HEK293 (cell line): ENCODE results near the gene TMEM123.
A peak's percentile ranks its signal among the peaks of the same experiment; 100 is the strongest.

Experiments used
- GLIS2 ChIP-seq: fragments of 450-650 bp; formaldehyde crosslinking; IDR thresholded peaks from 2 replicates; pipeline ENCODE4 v1.5.1; 2016; ENCODE audit warnings: missing biosample characterization, missing genetic modification characterization
- HOXA7 ChIP-seq: sonication (generic); formaldehyde crosslinking; IDR thresholded peaks from 2 replicates; pipeline ENCODE4 v1.8.1; 2022; ENCODE audit warnings: missing genetic modification reagents, borderline replicate concordance
- KLF1 ChIP-seq: fragments of 450-650 bp; formaldehyde crosslinking; IDR thresholded peaks from 2 replicates; pipeline ENCODE4 v1.5.1; 2016; ENCODE audit warnings: missing biosample characterization, missing genetic modification characterization
- MZF1 ChIP-seq: fragments of 450-650 bp; formaldehyde crosslinking; IDR thresholded peaks from 2 replicates; pipeline ENCODE4 v1.5.1; 2017; ENCODE audit warnings: missing biosample characterization, missing genetic modification characterization, borderline replicate concordance
- PRDM1 ChIP-seq: fragments of 450-650 bp; formaldehyde crosslinking; IDR thresholded peaks from 2 replicates; pipeline ENCODE4; 2016; ENCODE audit warnings: missing biosample characterization, missing genetic modification characterization
- REPIN1 ChIP-seq: fragments of 450-650 bp; formaldehyde crosslinking; IDR thresholded peaks from 2 replicates; pipeline ENCODE4 v1.5.1; 2017; ENCODE audit warnings: missing biosample characterization, missing genetic modification characterization, low read depth
- SETDB1 ChIP-seq: IDR thresholded peaks from one replicate; pipeline ENCODE4 v1.6.1; 2017; ENCODE audit warnings: mild to moderate bottlenecking, low read length, moderate library complexity, mixed read lengths; ENCODE audit not compliant: insufficient read length
- SP2 ChIP-seq: fragments of 450-650 bp; formaldehyde crosslinking; IDR thresholded peaks from 2 replicates; pipeline ENCODE4 v1.5.1; 2016; ENCODE audit warnings: missing biosample characterization, missing genetic modification characterization
- ZEB2 ChIP-seq: fragments of 450-650 bp; formaldehyde crosslinking; IDR thresholded peaks from 2 replicates; pipeline ENCODE4 v1.5.1; 2016; ENCODE audit warnings: missing biosample characterization, missing genetic modification characterization
- ZNF157 ChIP-seq: fragments of 450-650 bp; formaldehyde crosslinking; IDR thresholded peaks from 2 replicates; pipeline ENCODE4 v1.5.1; 2016; ENCODE audit warnings: missing biosample characterization, missing genetic modification characterization
- ZNF23 ChIP-seq: fragments of 450-650 bp; formaldehyde crosslinking; IDR thresholded peaks from 2 replicates; pipeline ENCODE4 v1.5.1; 2016; ENCODE audit warnings: missing biosample characterization, missing genetic modification characterization, borderline replicate concordance
- ZNF335 ChIP-seq: fragments of 450-650 bp; formaldehyde crosslinking; conservative IDR thresholded peaks from 2 replicates; pipeline ENCODE4 v1.5.1; 2016; ENCODE audit warnings: missing biosample characterization, missing genetic modification characterization
- ZNF354C ChIP-seq: fragments of 450-650 bp; formaldehyde crosslinking; IDR thresholded peaks from 2 replicates; pipeline ENCODE4 v1.5.1; 2016; ENCODE audit warnings: missing biosample characterization, missing genetic modification characterization, low read depth, borderline replicate concordance
- ZNF48 ChIP-seq: fragments of 450-650 bp; formaldehyde crosslinking; IDR thresholded peaks from 2 replicates; pipeline ENCODE4 v1.5.1; 2016; ENCODE audit warnings: missing biosample characterization, missing genetic modification characterization
- ZNF561 ChIP-seq: fragments of 450-650 bp; IDR thresholded peaks from 2 replicates; pipeline ENCODE4 v1.5.1; 2018; ENCODE audit warnings: missing biosample characterization, missing genetic modification characterization, borderline replicate concordance
- ZNF596 ChIP-seq: fragments of 450-650 bp; IDR thresholded peaks from 2 replicates; pipeline ENCODE4 v1.5.0; 2018; ENCODE audit warnings: missing biosample characterization, mild to moderate bottlenecking, missing genetic modification characterization, moderate library complexity
- ZNF747 ChIP-seq: fragments of 450-650 bp; formaldehyde crosslinking; IDR thresholded peaks from 2 replicates; pipeline ENCODE4 v1.5.1; 2016; ENCODE audit warnings: missing biosample characterization, missing genetic modification characterization
- ZNF76 ChIP-seq: fragments of 450-650 bp; formaldehyde crosslinking; IDR thresholded peaks from 2 replicates; pipeline ENCODE4; 2016; ENCODE audit warnings: low read depth, missing biosample characterization, missing genetic modification characterization, borderline replicate concordance
- ZSCAN16 ChIP-seq: fragments of 450-650 bp; formaldehyde crosslinking; IDR thresholded peaks from 2 replicates; pipeline ENCODE4 v1.5.1; 2016; ENCODE audit warnings: missing biosample characterization, missing genetic modification characterization
- ZSCAN23 ChIP-seq: fragments of 450-650 bp; formaldehyde crosslinking; IDR thresholded peaks from 2 replicates; pipeline ENCODE4 v1.5.1; 2016; ENCODE audit warnings: missing biosample characterization, missing genetic modification characterization
- ZSCAN30 ChIP-seq: fragments of 450-650 bp; IDR thresholded peaks from 2 replicates; pipeline ENCODE4 v1.5.1; 2018; ENCODE audit warnings: missing biosample characterization, mild to moderate bottlenecking, missing genetic modification characterization, moderate library complexity
- TF ChIP-seq, protein P1 (sequence below): fragments of 450-650 bp; formaldehyde crosslinking; IDR thresholded peaks from 2 replicates; pipeline ENCODE4 v1.5.1; 2016; ENCODE audit warnings: missing biosample characterization, missing genetic modification characterization
- TF ChIP-seq, protein P2 (sequence below): fragments of 450-650 bp; formaldehyde crosslinking; IDR thresholded peaks from 2 replicates; pipeline ENCODE4; 2016; ENCODE audit warnings: missing biosample characterization, missing genetic modification characterization
- TF ChIP-seq, protein P3 (sequence below): fragments of 450-650 bp; formaldehyde crosslinking; IDR thresholded peaks from 2 replicates; pipeline ENCODE4 v1.5.1; 2016; ENCODE audit warnings: missing biosample characterization, missing genetic modification characterization
- TF ChIP-seq, protein P4 (sequence below): fragments of 450-650 bp; formaldehyde crosslinking; IDR thresholded peaks from 2 replicates; pipeline ENCODE4 v1.5.1; 2017; ENCODE audit warnings: missing biosample characterization, missing genetic modification characterization
- TF ChIP-seq, protein P5 (sequence below): fragments of 450-650 bp; formaldehyde crosslinking; IDR thresholded peaks from 2 replicates; pipeline ENCODE4 v1.5.1; 2017; ENCODE audit warnings: missing biosample characterization, missing genetic modification characterization
- TF ChIP-seq, protein P6 (sequence below): fragments of 450-650 bp; formaldehyde crosslinking; IDR thresholded peaks from 2 replicates; pipeline ENCODE4 v1.5.1; 2016; ENCODE audit warnings: missing biosample characterization, missing genetic modification characterization
- TF ChIP-seq, protein P7 (sequence below): fragments of 450-650 bp; formaldehyde crosslinking; IDR thresholded peaks from 2 replicates; pipeline ENCODE4 v1.5.1; 2016; ENCODE audit warnings: missing biosample characterization, missing genetic modification characterization

The TMEM123 gene

DNA sequence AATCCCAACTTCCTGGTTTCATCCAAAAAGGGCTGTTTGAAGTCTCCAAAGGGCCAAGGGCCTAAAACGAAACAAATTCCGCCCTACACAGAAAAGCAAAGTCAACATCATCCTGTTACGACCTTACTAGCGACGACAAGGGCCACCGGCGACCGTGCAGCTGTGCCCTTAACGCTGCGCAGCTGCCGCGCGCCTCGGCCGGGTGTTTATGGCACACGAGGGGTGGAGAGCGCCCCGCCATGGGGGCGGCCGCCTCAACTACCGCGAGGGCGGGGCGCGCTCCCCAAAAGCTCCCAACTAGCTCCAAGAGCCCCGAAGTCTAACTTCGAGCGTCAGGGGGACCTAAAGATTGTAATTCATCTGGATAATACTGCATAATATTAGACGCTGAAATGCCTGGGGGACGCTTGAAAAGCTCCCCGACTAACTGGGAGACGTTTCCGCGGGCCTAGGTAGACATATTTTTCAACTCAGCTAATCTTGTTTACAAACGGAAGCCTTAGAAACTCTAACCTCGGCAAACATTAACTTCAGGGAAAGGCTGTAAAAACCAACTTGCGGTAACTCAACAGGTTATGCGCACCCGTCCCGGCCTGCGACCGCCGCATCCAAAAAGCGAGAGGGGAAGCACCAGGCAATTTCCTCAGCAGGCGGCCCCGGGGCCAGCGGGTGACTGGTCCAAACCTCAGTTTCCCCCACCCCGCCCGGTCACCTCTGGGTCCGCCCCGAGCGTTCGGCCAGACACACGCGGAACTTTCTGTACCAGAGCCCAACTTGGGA lies 694 bp downstream of the TMEM123 start (continued):
- TF ChIP-seq, protein P1, sequence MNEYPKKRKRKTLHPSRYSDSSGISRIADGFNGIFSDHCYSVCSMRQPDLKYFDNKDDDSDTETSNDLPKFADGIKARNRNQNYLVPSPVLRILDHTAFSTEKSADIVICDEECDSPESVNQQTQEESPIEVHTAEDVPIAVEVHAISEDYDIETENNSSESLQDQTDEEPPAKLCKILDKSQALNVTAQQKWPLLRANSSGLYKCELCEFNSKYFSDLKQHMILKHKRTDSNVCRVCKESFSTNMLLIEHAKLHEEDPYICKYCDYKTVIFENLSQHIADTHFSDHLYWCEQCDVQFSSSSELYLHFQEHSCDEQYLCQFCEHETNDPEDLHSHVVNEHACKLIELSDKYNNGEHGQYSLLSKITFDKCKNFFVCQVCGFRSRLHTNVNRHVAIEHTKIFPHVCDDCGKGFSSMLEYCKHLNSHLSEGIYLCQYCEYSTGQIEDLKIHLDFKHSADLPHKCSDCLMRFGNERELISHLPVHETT (tag by site-specific recombination) = no peak
- no peak for TF ChIP-seq PRDM1
- peak; percentile 28; the same call in 1 of the 2 replicates for TF ChIP-seq KLF1
- no peak for TF ChIP-seq MZF1
- TF ChIP-seq ZNF76 (tag by site-specific recombination) = no peak
- TF ChIP-seq, protein P2, sequence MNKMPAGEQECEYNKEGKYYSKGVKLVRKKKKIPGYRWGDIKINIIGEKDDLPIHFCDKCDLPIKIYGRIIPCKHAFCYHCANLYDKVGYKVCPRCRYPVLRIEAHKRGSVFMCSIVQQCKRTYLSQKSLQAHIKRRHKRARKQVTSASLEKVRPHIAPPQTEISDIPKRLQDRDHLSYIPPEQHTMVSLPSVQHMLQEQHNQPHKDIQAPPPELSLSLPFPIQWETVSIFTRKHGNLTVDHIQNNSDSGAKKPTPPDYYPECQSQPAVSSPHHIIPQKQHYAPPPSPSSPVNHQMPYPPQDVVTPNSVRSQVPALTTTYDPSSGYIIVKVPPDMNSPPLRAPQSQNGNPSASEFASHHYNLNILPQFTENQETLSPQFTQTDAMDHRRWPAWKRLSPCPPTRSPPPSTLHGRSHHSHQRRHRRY (tag by site-specific recombination) = no peak
- no peak for TF ChIP-seq ZNF747 (tag by site-specific recombination)
- peak; percentile 33; the same call in 1 of the 2 replicates for TF ChIP-seq ZNF335 (tag by site-specific recombination)
- TF ChIP-seq ZSCAN30 (tag by site-specific recombination) = no peak
- no peak for TF ChIP-seq ZEB2
- TF ChIP-seq, protein P3, sequence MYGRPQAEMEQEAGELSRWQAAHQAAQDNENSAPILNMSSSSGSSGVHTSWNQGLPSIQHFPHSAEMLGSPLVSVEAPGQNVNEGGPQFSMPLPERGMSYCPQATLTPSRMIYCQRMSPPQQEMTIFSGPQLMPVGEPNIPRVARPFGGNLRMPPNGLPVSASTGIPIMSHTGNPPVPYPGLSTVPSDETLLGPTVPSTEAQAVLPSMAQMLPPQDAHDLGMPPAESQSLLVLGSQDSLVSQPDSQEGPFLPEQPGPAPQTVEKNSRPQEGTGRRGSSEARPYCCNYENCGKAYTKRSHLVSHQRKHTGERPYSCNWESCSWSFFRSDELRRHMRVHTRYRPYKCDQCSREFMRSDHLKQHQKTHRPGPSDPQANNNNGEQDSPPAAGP (tag by site-specific recombination) = no peak
- TF ChIP-seq, protein P4, sequence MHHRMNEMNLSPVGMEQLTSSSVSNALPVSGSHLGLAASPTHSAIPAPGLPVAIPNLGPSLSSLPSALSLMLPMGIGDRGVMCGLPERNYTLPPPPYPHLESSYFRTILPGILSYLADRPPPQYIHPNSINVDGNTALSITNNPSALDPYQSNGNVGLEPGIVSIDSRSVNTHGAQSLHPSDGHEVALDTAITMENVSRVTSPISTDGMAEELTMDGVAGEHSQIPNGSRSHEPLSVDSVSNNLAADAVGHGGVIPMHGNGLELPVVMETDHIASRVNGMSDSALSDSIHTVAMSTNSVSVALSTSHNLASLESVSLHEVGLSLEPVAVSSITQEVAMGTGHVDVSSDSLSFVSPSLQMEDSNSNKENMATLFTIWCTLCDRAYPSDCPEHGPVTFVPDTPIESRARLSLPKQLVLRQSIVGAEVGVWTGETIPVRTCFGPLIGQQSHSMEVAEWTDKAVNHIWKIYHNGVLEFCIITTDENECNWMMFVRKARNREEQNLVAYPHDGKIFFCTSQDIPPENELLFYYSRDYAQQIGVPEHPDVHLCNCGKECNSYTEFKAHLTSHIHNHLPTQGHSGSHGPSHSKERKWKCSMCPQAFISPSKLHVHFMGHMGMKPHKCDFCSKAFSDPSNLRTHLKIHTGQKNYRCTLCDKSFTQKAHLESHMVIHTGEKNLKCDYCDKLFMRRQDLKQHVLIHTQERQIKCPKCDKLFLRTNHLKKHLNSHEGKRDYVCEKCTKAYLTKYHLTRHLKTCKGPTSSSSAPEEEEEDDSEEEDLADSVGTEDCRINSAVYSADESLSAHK (tag by site-specific recombination) = no peak
- no peak for TF ChIP-seq ZNF354C (tag by site-specific recombination)
- no peak for TF ChIP-seq SETDB1
- TF ChIP-seq, protein P5, sequence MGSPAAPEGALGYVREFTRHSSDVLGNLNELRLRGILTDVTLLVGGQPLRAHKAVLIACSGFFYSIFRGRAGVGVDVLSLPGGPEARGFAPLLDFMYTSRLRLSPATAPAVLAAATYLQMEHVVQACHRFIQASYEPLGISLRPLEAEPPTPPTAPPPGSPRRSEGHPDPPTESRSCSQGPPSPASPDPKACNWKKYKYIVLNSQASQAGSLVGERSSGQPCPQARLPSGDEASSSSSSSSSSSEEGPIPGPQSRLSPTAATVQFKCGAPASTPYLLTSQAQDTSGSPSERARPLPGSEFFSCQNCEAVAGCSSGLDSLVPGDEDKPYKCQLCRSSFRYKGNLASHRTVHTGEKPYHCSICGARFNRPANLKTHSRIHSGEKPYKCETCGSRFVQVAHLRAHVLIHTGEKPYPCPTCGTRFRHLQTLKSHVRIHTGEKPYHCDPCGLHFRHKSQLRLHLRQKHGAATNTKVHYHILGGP (tag by site-specific recombination) = no peak
- no peak for TF ChIP-seq ZNF596 (tag by site-specific recombination)
- TF ChIP-seq, protein P6, sequence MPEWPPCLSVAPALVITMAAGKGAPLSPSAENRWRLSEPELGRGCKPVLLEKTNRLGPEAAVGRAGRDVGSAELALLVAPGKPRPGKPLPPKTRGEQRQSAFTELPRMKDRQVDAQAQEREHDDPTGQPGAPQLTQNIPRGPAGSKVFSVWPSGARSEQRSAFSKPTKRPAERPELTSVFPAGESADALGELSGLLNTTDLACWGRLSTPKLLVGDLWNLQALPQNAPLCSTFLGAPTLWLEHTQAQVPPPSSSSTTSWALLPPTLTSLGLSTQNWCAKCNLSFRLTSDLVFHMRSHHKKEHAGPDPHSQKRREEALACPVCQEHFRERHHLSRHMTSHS = no peak
- no peak for TF ChIP-seq ZSCAN16
- TF ChIP-seq GLIS2 (tag by site-specific recombination) = peak; percentile 31; the same call in 1 of the 2 replicates
- no peak for TF ChIP-seq ZNF157 (tag by site-specific recombination)
- peak; percentile 22; the same call in 1 of the 2 replicates for TF ChIP-seq SP2
- TF ChIP-seq ZNF561 (tag by site-specific recombination) = peak; percentile 60; the same call in 1 of the 2 replicates
- TF ChIP-seq, protein P7, sequence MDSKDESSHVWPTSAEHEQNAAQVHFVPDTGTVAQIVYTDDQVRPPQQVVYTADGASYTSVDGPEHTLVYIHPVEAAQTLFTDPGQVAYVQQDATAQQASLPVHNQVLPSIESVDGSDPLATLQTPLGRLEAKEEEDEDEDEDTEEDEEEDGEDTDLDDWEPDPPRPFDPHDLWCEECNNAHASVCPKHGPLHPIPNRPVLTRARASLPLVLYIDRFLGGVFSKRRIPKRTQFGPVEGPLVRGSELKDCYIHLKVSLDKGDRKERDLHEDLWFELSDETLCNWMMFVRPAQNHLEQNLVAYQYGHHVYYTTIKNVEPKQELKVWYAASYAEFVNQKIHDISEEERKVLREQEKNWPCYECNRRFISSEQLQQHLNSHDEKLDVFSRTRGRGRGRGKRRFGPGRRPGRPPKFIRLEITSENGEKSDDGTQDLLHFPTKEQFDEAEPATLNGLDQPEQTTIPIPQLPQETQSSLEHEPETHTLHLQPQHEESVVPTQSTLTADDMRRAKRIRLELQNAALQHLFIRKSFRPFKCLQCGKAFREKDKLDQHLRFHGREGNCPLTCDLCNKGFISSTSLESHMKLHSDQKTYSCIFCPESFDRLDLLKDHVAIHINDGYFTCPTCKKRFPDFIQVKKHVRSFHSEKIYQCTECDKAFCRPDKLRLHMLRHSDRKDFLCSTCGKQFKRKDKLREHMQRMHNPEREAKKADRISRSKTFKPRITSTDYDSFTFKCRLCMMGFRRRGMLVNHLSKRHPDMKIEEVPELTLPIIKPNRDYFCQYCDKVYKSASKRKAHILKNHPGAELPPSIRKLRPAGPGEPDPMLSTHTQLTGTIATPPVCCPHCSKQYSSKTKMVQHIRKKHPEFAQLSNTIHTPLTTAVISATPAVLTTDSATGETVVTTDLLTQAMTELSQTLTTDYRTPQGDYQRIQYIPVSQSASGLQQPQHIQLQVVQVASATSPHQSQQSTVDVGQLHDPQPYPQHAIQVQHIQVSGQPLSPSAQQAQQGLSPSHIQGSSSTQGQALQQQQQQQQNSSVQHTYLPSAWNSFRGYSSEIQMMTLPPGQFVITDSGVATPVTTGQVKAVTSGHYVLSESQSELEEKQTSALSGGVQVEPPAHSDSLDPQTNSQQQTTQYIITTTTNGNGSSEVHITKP (tag by site-specific recombination) = peak; percentile 46; the same call in 1 of the 2 replicates
- TF ChIP-seq ZNF48 (tag by site-specific recombination) = no peak
- no peak for TF ChIP-seq ZNF23 (tag by site-specific recombination)
- no peak for TF ChIP-seq HOXA7 (CRISPR knock-in tag)
- TF ChIP-seq REPIN1 = no peak
- no peak for TF ChIP-seq ZSCAN23 (tag by site-specific recombination)
